MG63 (cell line): ENCODE data around the gene CYB5B. TPM values are rescaled to one million over a fixed set of nuclear protein-coding genes. Genes with fewer than 3 reads are reported as not detected.

Experiments used
- DNase-seq: peaks from one replicate; pipeline ENCODE4 v3.0.0-alpha.2; 2020
- H3K27me3 ChIP-seq: fragments of 250-450 bp; sonication (Bioruptor Pico); 2 replicates; pipeline ENCODE4 v1.5.1; 2020; ENCODE audit warnings: mild to moderate bottlenecking, moderate library complexity
- H3K36me3 ChIP-seq: fragments of 250-450 bp; sonication (Bioruptor Pico); 2 replicates; pipeline ENCODE4 v1.5.1; 2020; ENCODE audit warnings: mild to moderate bottlenecking, moderate library complexity
- H3K4me3 ChIP-seq: fragments of 250-450 bp; sonication (Bioruptor Pico); 2 replicates; pipeline ENCODE4 v1.5.1; 2020; ENCODE audit warnings: mild to moderate bottlenecking, moderate library complexity
- H3K9me3 ChIP-seq: fragments of 250-450 bp; sonication (Bioruptor Pico); 2 replicates; pipeline ENCODE4 v1.5.1; 2020; ENCODE audit warnings: mild to moderate bottlenecking, moderate library complexity
- total RNA-seq: library from RNA; depleted of rRNA; stranded (reverse); fragments of >200 nt; shearing (Covaris generic); gene quantifications from 2 replicates; pipeline ENCODE4 v1.2.3, GENCODE V29; 2014; ENCODE audit warnings: low replicate concordance; rRNA removed

The CYB5B gene, protein sequence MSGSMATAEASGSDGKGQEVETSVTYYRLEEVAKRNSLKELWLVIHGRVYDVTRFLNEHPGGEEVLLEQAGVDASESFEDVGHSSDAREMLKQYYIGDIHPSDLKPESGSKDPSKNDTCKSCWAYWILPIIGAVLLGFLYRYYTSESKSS
- 45.2 and 48.9 TPM in 2 replicates for total RNA-seq

DNA sequence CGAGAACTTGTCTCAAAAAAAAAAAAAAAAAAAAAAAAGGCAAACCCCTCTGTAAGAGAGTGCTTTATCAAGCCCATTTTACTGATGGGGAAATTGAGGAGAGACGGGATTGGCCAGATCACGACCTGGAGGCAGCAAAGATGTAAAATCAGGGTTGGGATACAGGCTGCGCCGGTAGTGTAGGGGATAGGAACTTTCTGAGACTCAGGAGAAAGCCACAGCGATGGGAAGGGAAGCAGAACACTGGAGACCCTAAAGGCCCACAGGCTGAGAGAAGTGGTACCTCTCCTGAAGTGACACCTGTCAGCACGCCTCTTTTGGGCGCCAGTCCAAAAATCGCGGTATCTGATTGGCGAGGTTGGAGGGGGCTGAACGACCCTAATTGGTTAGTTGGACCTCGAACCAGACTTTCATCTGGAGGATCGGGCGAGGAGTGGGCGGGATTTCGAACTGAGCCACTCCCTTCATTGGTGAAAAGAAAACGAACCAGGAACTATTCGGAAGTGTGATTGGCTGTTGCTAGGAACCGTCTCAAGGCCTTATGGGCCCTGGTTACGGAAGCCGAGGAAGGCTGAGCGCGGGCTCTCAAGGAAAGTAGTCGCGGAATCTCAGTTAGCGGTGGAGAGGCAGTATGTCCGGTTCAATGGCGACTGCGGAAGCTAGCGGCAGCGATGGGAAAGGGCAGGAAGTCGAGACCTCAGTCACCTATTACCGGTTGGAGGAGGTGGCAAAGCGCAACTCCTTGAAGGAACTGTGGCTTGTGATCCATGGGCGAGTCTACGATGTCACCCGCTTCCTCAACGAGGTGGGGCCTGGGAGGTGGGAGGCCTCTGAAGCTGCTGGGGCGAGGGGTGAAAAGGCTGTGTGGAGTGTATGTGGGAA is at the start of gene CYB5B:
TSS of gene CYB5B (plus strand) at position 567 of the 882 bp plus-strand sequence. CDS start at position 632, 65 bp downstream.
- peak; percentile 88 for DNase-seq
- Histone ChIP-seq H3K36me3 (peaks cover 14% of the 10 kb centered on the region), H3K4me3 (peak within 1 kb of the TSS; percentile 84), H3K27me3 (no peaks in the 10 kb centered on the region), H3K9me3 (peaks cover 4% of the 10 kb centered on the region; the same call in 1 of the 2 replicates)

DNA sequence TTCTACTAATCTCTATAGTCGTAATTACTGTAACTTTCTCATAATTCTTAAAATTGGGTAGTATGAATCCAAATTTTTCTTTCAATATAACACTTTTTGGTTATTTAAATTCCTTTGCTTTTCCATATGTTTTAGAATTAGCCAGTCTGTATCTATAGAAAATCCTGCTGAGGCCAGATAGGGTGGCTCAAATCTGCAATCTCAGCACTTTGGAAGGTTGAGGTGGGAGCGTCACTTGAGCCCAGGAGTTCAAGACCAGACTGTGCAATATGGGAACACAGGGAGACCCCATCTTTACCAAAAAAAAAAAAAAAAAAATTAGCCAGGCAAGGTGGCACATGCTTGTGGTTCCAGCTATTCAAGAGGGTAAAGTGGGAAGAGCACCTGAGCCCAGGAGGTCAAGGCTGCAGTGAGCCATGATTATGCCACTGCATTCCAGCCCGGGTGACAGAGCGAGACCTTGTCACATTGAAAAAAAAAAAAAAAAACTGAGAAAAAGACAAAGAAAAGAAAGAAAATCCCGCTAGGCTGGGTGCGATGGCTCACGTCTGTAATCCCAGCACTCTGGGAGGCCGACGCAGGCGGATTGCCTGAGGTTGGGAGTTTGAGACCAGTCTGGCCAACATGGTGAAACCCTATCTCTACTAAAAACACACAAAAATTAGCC is 47.9 kb upstream of the CYB5B start:
- DNase-seq: no peak
- Histone ChIP-seq H3K36me3 (peaks cover 25% of the 10 kb centered on the region), H3K9me3 (no peaks in the 10 kb centered on the region), H3K27me3 (no peaks in the 10 kb centered on the region), H3K4me3 (no peak overlapping the region)

DNA sequence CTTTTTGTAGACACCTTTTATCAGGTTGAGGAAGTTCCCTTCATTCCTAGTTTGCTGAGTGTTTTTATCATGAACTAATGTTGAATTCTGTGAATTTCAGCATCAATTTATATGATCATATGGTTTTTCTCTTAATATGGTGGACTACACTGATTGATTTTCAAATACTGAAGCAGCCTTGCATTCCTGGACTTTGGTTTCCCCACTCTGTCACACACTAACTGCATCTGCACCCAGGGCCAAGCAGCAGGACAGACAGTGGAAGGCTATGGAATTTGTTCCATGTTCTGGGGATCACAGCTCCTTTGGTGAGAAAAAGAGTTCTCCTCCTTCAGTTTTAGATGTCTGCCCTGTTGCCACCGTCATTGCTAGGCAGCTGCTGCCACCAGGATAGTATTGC is 46.4 kb upstream of the CYB5B start:
- no peaks in the 10 kb centered on the region for H3K9me3 ChIP-seq
- DNase-seq: no peak
- H3K27me3 ChIP-seq: no peaks in the 10 kb centered on the region
- H3K36me3 ChIP-seq: peaks cover 32% of the 10 kb centered on the region
- H3K4me3 ChIP-seq: no peak overlapping the region

DNA sequence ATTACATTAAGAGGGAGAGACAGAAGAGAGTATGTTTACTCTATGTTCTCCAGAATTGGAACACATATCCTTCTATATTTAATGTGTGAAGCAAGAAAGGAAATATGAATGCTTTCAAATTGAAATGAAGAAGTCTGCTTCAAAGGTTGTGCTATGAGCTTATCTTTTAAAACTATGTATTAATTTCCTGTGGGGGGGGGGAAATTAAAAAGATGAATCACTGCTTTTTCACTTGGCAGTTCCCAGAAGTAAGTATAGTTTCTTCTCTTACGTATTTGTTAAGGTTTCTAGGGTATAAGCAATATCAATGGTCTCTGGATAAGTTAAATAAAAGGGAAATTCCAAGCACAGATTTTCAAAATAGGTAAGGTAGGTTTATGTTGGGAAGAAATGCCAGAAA is 45.7 kb upstream of the CYB5B start:
- Histone ChIP-seq H3K27me3 (no peaks in the 10 kb centered on the region), H3K9me3 (no peaks in the 10 kb centered on the region), H3K4me3 (no peak overlapping the region), H3K36me3 (peaks cover 39% of the 10 kb centered on the region)
- DNase-seq: no peak

DNA sequence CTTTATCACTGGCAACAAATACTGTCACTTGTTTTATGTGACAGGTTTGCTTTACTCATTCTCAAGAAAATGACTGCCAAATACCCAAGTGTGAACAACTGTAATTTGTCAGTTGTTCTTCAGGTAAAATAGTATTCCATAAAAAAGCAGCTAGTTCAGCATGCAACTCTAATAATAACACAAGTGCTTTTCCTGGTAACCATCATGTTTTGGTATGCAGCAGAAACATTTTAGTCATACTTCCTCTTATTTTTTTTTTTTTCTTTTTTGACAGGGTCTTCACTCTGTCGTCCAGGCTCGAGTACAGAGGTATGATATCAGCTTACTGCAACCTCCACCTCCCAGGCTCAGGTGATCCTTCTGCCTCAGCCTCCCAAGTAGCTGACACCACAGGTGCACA is 43.2 kb upstream of the CYB5B start:
- H3K36me3 ChIP-seq: peaks cover 41% of the 10 kb centered on the region

DNA sequence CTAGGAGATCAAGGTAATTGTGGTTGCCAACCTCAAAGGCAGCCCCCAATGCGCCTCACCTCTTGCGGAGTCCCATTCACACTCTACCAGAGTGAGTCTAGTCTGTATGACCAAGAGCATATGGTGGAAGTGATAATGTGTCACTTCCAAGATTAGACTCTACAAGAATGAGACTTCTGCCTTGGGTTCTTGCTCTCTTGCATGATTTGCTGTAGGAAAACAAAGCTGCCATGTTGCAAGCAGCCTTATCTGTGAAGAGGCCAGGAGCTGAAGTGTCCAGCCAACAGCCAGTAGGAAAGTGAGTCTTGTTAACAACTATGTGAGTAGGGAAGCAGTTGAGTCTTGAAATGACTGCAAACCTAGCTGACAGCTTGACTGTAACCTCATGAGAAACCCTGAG is 42.0 kb upstream of the CYB5B start:
- Histone ChIP-seq H3K4me3 (no peak overlapping the region), H3K9me3 (no peaks in the 10 kb centered on the region), H3K36me3 (peaks cover 41% of the 10 kb centered on the region), H3K27me3 (no peaks in the 10 kb centered on the region)
- DNase-seq: no peak

More for the DNA sequence above, 43.2 kb upstream of the CYB5B start:
- Histone ChIP-seq H3K4me3 (no peak overlapping the region), H3K9me3 (no peaks in the 10 kb centered on the region), H3K27me3 (no peaks in the 10 kb centered on the region)
- DNase-seq: no peak

DNA sequence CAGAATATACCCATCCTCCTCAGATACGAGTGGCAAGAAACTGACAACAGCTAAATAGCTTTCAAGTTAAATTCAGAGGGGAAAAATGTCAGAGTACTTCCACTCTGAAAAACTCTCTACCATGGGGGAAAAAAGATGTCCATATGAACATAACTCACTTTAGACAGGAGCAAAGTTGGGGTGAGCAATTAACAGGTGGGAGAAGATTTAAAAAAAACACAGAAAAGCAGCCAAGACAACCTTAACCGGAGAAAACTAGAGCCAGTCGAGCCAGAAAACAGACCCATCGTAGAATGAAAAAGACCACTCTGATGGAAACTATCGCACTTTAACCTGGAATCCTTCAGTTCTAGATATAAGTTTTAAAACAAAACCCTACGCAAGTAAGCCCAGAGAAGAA is 39.4 kb upstream of the CYB5B start:
- no peaks in the 10 kb centered on the region for H3K27me3 ChIP-seq
- DNase-seq: no peak
- peak overlapping the region; percentile 68 for H3K4me3 ChIP-seq
- H3K9me3 ChIP-seq: no peaks in the 10 kb centered on the region
- peaks cover 28% of the 10 kb centered on the region for H3K36me3 ChIP-seq

DNA sequence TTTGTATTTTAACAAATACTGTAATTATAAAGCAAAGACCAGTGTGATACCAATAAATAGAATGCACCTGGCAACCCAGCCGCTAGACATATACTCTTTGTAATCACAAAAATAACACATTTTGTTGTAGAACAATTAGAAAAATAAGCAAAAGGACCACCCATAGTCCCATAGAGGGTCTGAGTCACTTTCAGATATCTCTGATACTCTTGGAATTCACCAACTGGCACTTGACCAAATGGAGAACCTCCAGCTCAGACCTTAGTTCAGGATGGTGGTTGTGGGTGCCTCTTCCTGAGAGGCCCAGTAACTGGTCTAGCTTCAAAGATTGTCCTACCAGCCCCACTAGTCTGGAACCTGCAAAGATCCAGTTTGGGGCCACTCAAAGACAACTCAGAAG is 37.8 kb upstream of the CYB5B start:
- DNase-seq: no peak
- Histone ChIP-seq H3K9me3 (no peaks in the 10 kb centered on the region), H3K4me3 (peak overlapping the region; percentile 68), H3K27me3 (no peaks in the 10 kb centered on the region), H3K36me3 (peaks cover 23% of the 10 kb centered on the region)

DNA sequence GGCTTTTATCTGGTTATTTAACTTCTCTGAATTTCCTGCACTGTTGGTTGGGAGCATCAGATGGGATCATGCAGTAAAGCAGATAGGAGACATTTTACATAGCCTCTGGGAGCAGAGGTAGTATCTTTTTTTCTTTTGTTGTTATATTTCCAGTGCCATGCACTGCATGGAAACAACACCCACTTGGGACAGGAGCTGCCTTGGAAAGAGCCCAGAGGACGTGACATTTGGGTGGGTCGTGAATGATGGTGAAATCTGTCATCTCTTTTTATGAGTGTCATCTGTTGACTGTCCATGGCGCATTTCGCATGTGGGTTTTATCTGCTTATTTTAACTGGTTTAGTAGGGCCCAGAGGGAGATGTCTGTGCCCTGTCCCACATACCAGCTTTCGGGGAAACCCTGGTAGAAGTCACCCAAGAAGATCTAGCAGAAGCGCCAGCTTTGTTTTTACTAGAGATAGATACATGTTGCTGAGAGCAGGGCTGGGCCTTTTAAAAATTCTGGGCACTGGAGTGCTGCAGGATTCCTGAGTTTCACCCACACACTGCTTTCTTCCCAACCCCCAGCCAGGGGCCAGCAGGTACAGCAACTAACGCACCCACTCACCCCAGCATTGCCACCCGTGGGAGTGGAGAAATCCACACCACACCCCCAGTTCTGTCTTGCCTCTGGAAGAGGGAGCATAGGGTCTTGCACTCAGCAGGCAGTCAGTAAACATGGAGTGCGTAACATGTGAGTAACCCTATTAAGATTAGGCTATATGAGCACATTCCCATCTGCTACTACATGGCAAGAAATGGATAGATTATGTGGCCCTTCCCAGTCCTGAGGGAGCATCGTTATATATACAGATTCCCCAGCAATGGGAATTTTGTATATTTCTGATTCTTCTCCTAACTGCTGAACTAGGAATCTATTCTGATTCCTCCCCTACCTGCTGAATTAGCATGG is 30.2 kb upstream of the CYB5B start:
- Histone ChIP-seq H3K4me3 (no peak overlapping the region), H3K27me3 (no peaks in the 10 kb centered on the region), H3K36me3 (no peaks in the 10 kb centered on the region), H3K9me3 (no peaks in the 10 kb centered on the region)
- DNase-seq: no peak

DNA sequence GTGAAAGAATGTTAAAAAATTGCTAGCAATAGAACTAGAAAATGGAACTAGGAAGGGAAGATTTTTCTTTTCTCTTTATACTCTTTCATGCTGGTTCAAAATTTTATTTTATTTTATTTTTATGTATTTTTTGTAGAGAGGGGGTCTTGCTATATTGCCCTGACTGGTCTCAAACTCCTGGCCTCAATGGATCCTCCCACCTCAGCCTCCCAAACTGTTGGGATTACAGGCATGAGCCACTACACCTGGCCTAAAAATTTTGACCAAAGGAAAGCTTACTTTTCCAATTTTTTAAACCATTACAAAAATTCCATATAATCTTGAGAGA is 28.6 kb upstream of the CYB5B start:
- H3K36me3 ChIP-seq: no peaks in the 10 kb centered on the region
- no peaks in the 10 kb centered on the region for H3K27me3 ChIP-seq
- no peak for DNase-seq
- no peak overlapping the region for H3K4me3 ChIP-seq
- no peaks in the 10 kb centered on the region for H3K9me3 ChIP-seq

DNA sequence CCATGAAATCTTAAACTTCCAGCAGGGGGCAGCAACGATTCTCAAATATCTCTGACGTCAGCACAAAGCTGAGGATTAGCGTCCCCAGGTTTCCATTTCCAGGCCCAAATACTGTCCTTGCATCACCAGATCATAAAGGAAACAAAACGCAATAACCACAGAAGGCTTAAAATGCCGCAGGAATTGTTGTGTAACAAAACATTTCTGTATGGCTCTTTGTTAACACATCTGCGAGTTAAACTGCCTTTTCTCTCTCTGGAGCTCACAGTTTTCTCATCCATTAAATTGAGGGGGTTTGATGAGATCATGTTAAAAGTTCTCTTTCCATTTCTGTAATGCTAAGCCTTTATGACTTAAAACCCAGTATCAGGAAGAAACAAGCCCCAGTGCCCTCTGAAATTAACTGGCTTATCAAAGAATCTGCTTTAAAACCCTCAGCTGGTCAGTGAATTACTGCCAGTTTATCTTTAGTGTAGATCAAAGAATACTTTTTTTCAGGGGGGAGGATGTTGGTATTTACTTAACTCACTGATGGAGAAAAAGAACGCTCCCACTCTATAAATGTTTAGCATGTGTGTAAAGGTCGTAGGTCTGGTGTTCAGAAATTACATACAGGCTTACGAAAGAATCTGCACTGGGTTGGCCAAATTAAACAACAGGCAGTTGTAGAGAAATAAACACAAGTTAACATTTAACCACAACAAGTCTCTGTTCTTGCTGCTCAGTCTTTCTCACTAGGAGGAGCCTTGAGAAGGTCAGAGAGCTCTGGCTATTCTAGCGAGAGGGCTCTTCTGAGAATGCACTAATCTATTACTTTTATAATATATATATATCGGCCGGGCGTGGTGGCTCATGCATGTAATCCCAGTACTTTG is 28.0 kb upstream of the CYB5B start:
- no peaks in the 10 kb centered on the region for H3K9me3 ChIP-seq
- DNase-seq: peak; percentile 36
- H3K36me3 ChIP-seq: no peaks in the 10 kb centered on the region
- no peak overlapping the region for H3K4me3 ChIP-seq
- H3K27me3 ChIP-seq: no peaks in the 10 kb centered on the region

DNA sequence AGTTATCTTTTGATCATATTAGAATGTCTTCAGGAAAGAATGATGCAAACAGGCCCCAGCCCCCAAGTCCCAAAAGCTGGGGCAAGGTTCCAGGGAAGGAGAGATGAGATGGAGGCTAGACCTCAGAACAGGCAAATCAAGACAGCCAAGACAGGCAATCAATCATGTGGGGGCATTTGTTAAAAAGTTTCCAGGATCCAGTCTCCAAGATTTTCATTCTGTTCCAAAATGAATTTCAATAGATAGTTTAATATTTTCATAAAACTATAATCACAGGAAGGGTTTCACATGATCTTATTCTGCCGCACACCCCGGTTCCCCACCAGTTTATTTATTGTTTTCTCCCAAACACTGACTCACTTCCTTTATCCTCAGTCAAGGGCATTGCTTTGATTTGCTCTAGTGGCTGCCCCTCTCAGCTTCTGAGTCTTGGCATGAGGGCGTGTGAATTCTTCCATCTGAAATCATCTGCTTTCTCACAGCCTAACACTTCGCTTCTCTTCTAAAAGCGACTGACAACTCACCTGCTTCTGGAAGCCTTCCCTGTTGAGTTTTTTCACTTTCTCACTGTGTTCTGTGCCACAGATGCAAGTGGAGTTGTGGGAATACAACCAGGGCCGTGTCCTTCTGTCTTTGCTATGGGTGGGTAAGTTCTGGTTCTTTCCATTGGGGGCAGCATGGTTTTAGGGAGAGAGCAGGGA is 26.4 kb upstream of the CYB5B start:
- no peaks in the 10 kb centered on the region for H3K9me3 ChIP-seq
- H3K36me3 ChIP-seq: no peaks in the 10 kb centered on the region
- no peaks in the 10 kb centered on the region for H3K27me3 ChIP-seq
- H3K4me3 ChIP-seq: no peak overlapping the region
- peak; percentile 67 for DNase-seq

DNA sequence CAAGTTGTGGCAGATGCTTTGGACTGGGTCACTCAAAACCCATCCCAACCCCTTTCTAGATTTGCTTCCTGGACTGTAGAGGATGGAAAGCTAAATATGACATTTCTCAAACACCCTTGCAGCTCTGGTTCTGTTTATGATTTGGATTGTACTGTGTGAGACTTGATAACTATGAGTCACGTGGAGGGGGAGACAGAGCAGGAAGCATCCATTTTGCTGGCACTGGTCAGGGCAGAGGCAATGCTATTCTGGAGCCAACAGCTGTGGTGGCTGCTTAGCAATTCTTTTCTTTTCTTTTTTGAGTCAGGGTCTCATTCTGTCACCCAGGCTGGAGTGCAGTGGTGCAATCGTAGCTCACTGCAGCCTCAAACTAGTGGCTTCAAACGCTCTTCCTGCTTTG is 25.1 kb upstream of the CYB5B start:
- Histone ChIP-seq H3K27me3 (no peaks in the 10 kb centered on the region), H3K9me3 (no peaks in the 10 kb centered on the region), H3K36me3 (no peaks in the 10 kb centered on the region), H3K4me3 (no peak overlapping the region)
- peak; percentile 36 for DNase-seq

DNA sequence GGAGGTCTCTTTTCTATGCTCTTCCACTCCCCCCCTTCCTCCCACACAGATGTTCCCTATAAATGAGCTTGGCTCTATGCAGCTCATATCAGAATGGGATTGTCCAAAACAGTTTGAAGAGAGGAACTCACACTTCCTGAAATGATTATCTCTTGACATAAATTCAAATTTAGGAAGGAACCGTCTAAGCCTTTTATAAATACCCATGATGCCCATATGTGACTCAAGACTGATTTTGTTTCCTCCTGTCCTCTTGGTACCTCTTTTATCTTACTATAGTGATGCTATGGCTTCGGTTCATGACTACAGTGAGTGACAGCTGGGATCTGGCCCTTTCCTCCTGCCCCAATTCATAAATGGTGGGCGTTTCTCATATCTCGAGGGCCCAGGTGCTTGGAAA is 22.0 kb upstream of the CYB5B start:
- H3K36me3 ChIP-seq: no peaks in the 10 kb centered on the region
- H3K9me3 ChIP-seq: no peaks in the 10 kb centered on the region
- DNase-seq: no peak
- no peaks in the 10 kb centered on the region for H3K27me3 ChIP-seq
- no peak overlapping the region for H3K4me3 ChIP-seq

DNA sequence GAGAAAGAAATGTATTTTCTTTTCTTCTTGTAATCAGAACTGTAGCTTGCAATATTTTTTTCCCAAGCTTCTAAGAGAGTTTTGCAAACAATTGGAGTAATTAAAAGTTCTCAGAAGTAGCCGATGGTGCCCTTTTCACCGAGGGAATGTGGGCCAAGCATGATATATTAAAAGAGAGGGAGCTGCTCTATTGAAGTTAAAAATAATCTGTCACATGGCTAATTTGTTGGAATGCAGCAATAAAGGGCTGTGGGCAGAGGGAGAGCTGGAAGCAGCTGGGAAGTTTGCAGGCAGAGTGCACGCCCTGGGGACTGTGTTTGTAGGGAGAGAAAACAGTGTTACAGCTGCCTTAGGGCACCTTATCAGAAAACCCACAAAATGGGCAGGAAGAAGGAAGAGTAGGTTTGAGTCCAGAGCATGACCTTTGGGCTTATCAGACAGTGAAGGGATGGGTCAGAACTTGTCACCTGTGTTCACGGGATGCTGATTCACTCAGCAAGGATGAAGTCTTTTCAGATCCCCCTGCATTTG is 20.1 kb upstream of the CYB5B start:
- no peak for DNase-seq
- Histone ChIP-seq H3K27me3 (no peaks in the 10 kb centered on the region), H3K4me3 (no peak overlapping the region), H3K36me3 (no peaks in the 10 kb centered on the region), H3K9me3 (no peaks in the 10 kb centered on the region)
